GM21529 (cell line): ENCODE results near the gene SOX3.

Experiments
- ATAC-seq: cut with Tn5 transposase; IDR thresholded peaks from one replicate; pipeline ENCODE4 v1.9.1; 2021; ENCODE audit not compliant: unreplicated experiment

Gene SOX3

GRCh38 chrX:140504371-140505324 is at the start of gene SOX3:
Gene SOX3, minus strand, starts transcription at chrX:140505069. Its CDS starts 9 bp downstream, at chrX:140505060.
- no peak for ATAC-seq

- no peak for ATAC-seq
Measured at GRCh38 chrX:140548985-140549384, 44.1 kb upstream of the SOX3 start.

- ATAC-seq, result no peak
Measured at GRCh38 chrX:140526171-140526570, 21.3 kb upstream of the SOX3 start.

GRCh38 chrX:140525448-140525847 is 20.6 kb upstream of the SOX3 start:
- no peak for ATAC-seq

- ATAC-seq, result no peak
Measured at GRCh38 chrX:140524556-140524955, 19.7 kb upstream of the SOX3 start.

GRCh38 chrX:140521393-140521792 is 16.5 kb upstream of the SOX3 start:
- no peak for ATAC-seq

GRCh38 chrX:140514554-140514953 is 9.7 kb upstream of the SOX3 start:
- ATAC-seq, result no peak

- ATAC-seq, result no peak
Measured at GRCh38 chrX:140510895-140511295, 6.0 kb upstream of the SOX3 start.

- no peak for ATAC-seq
Measured at GRCh38 chrX:140510306-140510676, 5.4 kb upstream of the SOX3 start.

GRCh38 chrX:140509468-140510305 is 4.8 kb upstream of the SOX3 start:
- ATAC-seq, result no peak

- no peak for ATAC-seq
Measured at GRCh38 chrX:140508958-140509357, 4.1 kb upstream of the SOX3 start.

- no peak for ATAC-seq
Measured at GRCh38 chrX:140507982-140508305, 3.1 kb upstream of the SOX3 start.

- ATAC-seq, result no peak
Measured at GRCh38 chrX:140507223-140507981, 2.5 kb upstream of the SOX3 start.

- no peak for ATAC-seq
Measured at GRCh38 chrX:140505421-140506337, 810 bp upstream of the SOX3 start.

- ATAC-seq, result no peak
Measured at GRCh38 chrX:140503714-140504351, 1.0 kb downstream of the SOX3 start.

- no peak for ATAC-seq
Measured at GRCh38 chrX:140503238-140503601, 1.6 kb downstream of the SOX3 start.

- no peak for ATAC-seq
Measured at GRCh38 chrX:140502491-140503237, 2.2 kb downstream of the SOX3 start.

- ATAC-seq, result no peak
Measured at GRCh38 chrX:140501940-140502468, 2.9 kb downstream of the SOX3 start.

- ATAC-seq, result no peak
Measured at GRCh38 chrX:140501321-140501720, 3.5 kb downstream of the SOX3 start.
